KBM-7 (cell line): ENCODE measurements around the gene CCDC12.

Experiments
- DNase-seq: peaks from one replicate; pipeline ENCODE4 v3.0.0-alpha.2; 2015
- in situ Hi-C: fragments of 300-500 bp; cut with MboI; formaldehyde crosslinking; loops from 2 replicates; pipeline ENCODE4 v1.14.3; 2020; ENCODE audit warnings: low sequenced_read_pairs, low pct_unique_long_range_greater_than_20kb, mixed read lengths

The CCDC12 gene

GRCh38 chr3:46876313-46877300 is 99.9 kb downstream of the CCDC12 start:
- in situ Hi-C loops: no loop called here
- no peak for DNase-seq

GRCh38 chr3:46875560-46875959 is 101.0 kb downstream of the CCDC12 start:
- in situ Hi-C loops: no loop called here
- no peak for DNase-seq

GRCh38 chr3:46874430-46874829 is 102.1 kb downstream of the CCDC12 start:
- DNase-seq: peak; percentile 59
- in situ Hi-C loops: no loop called here

GRCh38 chr3:46873521-46873920 is 103.0 kb downstream of the CCDC12 start:
- DNase-seq: no peak
- in situ Hi-C loops: no loop called here
